SJSA1 (cell line): Measurements from ENCODE around the gene PRSS23. TPM values are rescaled to one million over a fixed set of nuclear protein-coding genes. Genes with fewer than 3 reads are reported as not detected.
A peak's percentile ranks its signal among the peaks of the same experiment; 100 is the strongest.
"Not testable (repeated sequence)": the region's sequence is repeated elsewhere in the genome, so short reads cannot be mapped to it uniquely, and the experiment has no call there.

ENCODE experiments used
- DNase-seq, 2 experiments: peaks; one replicate each; pipeline ENCODE4 v3.0.0-alpha.2; 2015 to 2020; ENCODE audit warnings: low spot score in 2 of 2, low read depth in 1 of 2
- H3K27ac ChIP-seq: fragments of 250-450 bp; sonication (Bioruptor Pico); 2 replicates; pipeline ENCODE4 v1.5.1; 2020; ENCODE audit warnings: mild to moderate bottlenecking, moderate library complexity
- H3K27me3 ChIP-seq: fragments of 250-450 bp; sonication (Bioruptor Pico); replicated peaks from 2 replicates; pipeline ENCODE4 v1.5.1; 2020; ENCODE audit warnings: mild to moderate bottlenecking, moderate library complexity
- H3K36me3 ChIP-seq: fragments of 250-450 bp; sonication (Bioruptor Pico); 2 replicates; pipeline ENCODE4 v1.5.1; 2020; ENCODE audit warnings: mild to moderate bottlenecking
- H3K4me1 ChIP-seq: fragments of 250-450 bp; sonication (Bioruptor Pico); replicated peaks from 2 replicates; pipeline ENCODE4 v1.6.1; 2021; ENCODE audit warnings: mild to moderate bottlenecking
- H3K4me3 ChIP-seq: fragments of 250-450 bp; sonication (Bioruptor Pico); 2 replicates; pipeline ENCODE4 v1.5.1; 2020; ENCODE audit warnings: mild to moderate bottlenecking
- H3K9me3 ChIP-seq: fragments of 250-450 bp; sonication (Bioruptor Pico); replicated peaks from 2 replicates; pipeline ENCODE4 v1.5.1; 2020; ENCODE audit warnings: mild to moderate bottlenecking
- total RNA-seq: library from RNA; depleted of rRNA; stranded (reverse); fragments of >200 nt; shearing (Covaris generic); gene quantifications from 2 replicates; pipeline ENCODE4 v1.2.3, GENCODE V29; 2014; rRNA removed

The PRSS23 gene, protein sequence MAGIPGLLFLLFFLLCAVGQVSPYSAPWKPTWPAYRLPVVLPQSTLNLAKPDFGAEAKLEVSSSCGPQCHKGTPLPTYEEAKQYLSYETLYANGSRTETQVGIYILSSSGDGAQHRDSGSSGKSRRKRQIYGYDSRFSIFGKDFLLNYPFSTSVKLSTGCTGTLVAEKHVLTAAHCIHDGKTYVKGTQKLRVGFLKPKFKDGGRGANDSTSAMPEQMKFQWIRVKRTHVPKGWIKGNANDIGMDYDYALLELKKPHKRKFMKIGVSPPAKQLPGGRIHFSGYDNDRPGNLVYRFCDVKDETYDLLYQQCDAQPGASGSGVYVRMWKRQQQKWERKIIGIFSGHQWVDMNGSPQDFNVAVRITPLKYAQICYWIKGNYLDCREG
- 54.6 and 71.6 TPM in 2 replicates for total RNA-seq

GRCh38 chr11:86800076-86800959 is at the start of gene PRSS23:
PRSS23 (plus strand) TSS chr11:86800542; CDS start chr11:86807644, 7,102 bp downstream.
- DNase-seq = peak; percentile 39 to 64
- Histone ChIP-seq H3K27me3 (no peaks in the 10 kb centered on the region), H3K9me3 (no peaks in the 10 kb centered on the region), H3K27ac (peak within 1 kb of the TSS; percentile 92), H3K36me3 (0 out of 2 replicates have a peak, but pooled peaks cover 4% of the 10 kb centered on the region), H3K4me3 (peak within 1 kb of the TSS; percentile 81), H3K4me1 (peaks cover 47% of the 10 kb centered on the region)

GRCh38 chr11:86753459-86753858 is 46.9 kb upstream of the PRSS23 start:
- Histone ChIP-seq H3K9me3 (no peaks in the 10 kb centered on the region), H3K4me3 (no peak overlapping the region), H3K27me3 (no peaks in the 10 kb centered on the region), H3K27ac (no peak overlapping the region), H3K36me3 (no peaks in the 10 kb centered on the region), H3K4me1 (peaks cover 5% of the 10 kb centered on the region)
- DNase-seq = no peak

DNA sequence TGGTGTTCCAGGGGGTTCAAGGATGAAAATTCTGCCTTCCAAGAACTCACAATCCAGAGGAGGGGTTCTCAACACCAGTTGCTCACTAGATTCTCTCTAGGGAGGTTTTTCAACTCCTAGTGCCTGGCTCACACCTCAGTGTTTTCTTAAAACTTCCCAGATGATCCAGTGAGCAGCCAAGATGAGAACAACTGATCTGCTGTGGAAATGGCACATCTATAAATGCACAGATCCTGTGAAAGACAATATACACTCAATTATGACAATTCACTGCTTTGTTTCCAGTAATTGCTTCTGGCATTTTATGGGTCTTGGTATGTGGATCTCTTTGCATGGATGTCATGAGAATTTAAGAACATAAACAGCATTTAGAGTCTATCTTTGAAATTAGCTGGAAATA is 45.2 kb upstream of the PRSS23 start:
- peaks cover 7% of the 10 kb centered on the region for H3K4me1 ChIP-seq
- H3K27me3 ChIP-seq = no peaks in the 10 kb centered on the region
- no peaks in the 10 kb centered on the region for H3K9me3 ChIP-seq
- no peak for DNase-seq
- no peaks in the 10 kb centered on the region for H3K36me3 ChIP-seq
- H3K27ac ChIP-seq = no peak overlapping the region
- H3K4me3 ChIP-seq = no peak overlapping the region

GRCh38 chr11:86758171-86758570 is 42.2 kb upstream of the PRSS23 start:
- no peak overlapping the region for H3K4me3 ChIP-seq
- H3K9me3 ChIP-seq = no peaks in the 10 kb centered on the region

DNA sequence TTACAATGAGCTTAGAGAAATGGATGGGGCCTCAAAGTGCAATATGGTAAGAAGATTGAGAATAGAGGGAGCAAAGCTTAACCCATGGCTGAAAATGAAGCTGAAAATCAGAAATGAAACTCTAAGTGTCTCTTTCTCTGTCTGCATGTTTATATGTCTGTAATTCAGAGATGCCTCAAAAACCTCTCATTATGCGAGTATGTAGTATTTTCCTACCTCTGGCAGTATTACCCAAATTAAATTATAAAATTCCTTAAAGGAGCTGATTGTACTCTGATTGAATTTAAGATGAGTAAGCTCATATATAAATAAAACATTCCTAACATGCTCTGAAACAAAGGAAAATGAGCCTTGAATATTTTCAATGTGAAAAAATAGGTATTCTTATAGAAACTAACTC is 39.8 kb upstream of the PRSS23 start:
- no peaks in the 10 kb centered on the region for H3K36me3 ChIP-seq
- no peaks in the 10 kb centered on the region for H3K9me3 ChIP-seq
- no peaks in the 10 kb centered on the region for H3K27me3 ChIP-seq
- H3K4me1 ChIP-seq = peaks cover 25% of the 10 kb centered on the region
- H3K27ac ChIP-seq = peak overlapping the region; percentile 67
- no peak overlapping the region for H3K4me3 ChIP-seq
- DNase-seq = peak in 1 of 2 experiments; percentile 42

More at GRCh38 chr11:86758171-86758570, 42.2 kb upstream of the PRSS23 start:
- Histone ChIP-seq H3K27me3 (no peaks in the 10 kb centered on the region), H3K36me3 (no peaks in the 10 kb centered on the region), H3K4me1 (peaks cover 25% of the 10 kb centered on the region), H3K27ac (no peak overlapping the region)
- no peak for DNase-seq

DNA sequence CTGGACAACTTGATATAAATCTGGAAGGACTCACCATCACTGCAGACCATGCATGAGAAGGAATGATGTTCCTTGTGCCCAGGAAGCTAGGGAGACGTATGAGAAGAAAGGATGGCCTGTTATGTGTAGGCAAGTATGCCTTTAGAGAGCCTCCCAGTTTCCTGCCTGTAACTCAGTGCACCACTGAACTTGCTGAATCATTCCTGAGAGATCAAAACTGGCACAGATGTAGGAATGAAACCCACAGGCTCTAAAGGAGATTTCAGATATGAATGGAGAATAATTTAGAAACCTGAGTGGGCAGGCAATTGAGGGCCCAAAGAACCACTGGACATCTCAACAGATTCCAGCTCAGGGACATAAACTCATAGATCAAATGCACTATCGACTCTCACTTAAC is 38.4 kb upstream of the PRSS23 start:
- Histone ChIP-seq H3K27me3 (no peaks in the 10 kb centered on the region), H3K9me3 (no peaks in the 10 kb centered on the region), H3K36me3 (no peaks in the 10 kb centered on the region), H3K4me3 (no peak overlapping the region), H3K27ac (peak overlapping the region; percentile 67; the same call in 1 of the 2 replicates), H3K4me1 (peaks cover 25% of the 10 kb centered on the region)
- peak in 1 of 2 experiments; percentile 5 for DNase-seq

DNA sequence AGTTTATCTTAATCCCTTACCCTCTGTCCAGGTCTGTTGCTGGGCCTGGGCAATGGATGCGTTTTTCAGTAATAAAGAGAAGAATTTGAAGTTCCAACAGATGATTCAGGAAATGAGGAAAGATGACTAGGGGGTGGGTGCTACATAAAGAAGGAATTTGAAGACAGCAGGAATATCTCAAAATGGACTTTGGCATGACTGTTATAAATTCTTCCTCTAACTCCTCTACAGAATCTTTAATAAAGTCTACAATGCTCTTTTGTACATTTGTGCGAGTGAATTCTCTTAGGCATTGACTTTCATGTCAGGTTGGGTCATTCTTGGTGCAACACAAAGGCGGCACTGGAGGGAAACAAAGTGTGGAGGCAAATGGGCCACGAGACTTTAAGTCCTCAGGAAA is 35.1 kb upstream of the PRSS23 start:
- Histone ChIP-seq H3K27me3 (no peaks in the 10 kb centered on the region), H3K9me3 (no peaks in the 10 kb centered on the region), H3K27ac (no peak overlapping the region), H3K36me3 (no peaks in the 10 kb centered on the region), H3K4me1 (peaks cover 18% of the 10 kb centered on the region), H3K4me3 (no peak overlapping the region)
- no peak for DNase-seq

DNA sequence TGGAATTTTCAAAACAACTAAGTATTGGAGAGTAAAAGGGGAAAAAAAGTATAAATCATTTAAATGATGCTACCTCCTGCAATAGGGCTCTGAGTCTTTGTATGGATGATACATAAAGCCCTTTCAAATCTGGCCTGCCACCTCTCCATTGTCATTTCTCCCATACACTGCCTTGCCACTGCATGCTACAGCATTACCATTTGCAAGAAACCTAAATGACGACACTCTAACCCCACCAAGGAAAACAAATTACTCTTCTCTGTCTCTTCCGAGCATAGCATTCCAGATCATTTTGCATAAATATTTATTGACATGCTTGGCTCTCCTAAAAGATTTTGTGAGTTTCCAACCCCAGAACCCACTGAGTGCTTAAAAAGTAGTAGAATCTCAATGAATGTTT is 34.5 kb upstream of the PRSS23 start:
- no peaks in the 10 kb centered on the region for H3K27me3 ChIP-seq
- H3K4me1 ChIP-seq = peaks cover 14% of the 10 kb centered on the region
- H3K27ac ChIP-seq = no peak overlapping the region
- H3K4me3 ChIP-seq = no peak overlapping the region
- DNase-seq = no peak
- H3K36me3 ChIP-seq = no peaks in the 10 kb centered on the region
- H3K9me3 ChIP-seq = no peaks in the 10 kb centered on the region

- no peak for DNase-seq
- no peaks in the 10 kb centered on the region for H3K9me3 ChIP-seq
- no peaks in the 10 kb centered on the region for H3K4me1 ChIP-seq
- no peaks in the 10 kb centered on the region for H3K27me3 ChIP-seq
- H3K4me3 ChIP-seq = no peak overlapping the region
- H3K36me3 ChIP-seq = no peaks in the 10 kb centered on the region
- H3K27ac ChIP-seq = no peak overlapping the region
Measured at GRCh38 chr11:86769219-86769618, 31.1 kb upstream of the PRSS23 start.

DNA sequence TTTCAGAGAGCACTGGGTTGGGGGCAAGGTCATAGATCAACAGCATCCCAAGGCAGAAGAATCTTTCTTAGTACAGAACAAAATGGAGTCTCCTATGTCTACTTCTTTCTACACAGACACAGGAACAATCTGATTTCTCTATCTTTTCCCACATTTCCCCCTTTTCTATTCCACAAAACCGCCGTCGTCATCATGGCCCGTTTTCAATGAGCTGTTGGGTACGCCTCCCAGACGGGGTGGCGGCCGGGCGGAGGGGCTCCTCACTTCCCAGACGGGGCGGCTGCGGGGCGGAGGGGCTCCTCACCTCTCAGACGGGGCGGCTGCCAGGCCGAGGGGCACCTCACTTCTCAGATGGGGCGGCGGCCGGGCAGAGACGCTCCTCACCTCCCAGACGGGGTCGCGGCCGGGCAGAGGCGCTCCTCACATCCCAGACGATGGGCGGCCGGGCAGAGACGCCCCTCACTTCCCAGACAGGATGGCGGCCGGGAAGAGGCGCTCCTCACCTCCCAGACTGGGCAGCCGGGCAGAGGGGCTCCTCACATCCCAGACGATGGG is 29.8 kb upstream of the PRSS23 start:
- not testable (repeated sequence) for H3K27ac ChIP-seq, H3K36me3 ChIP-seq, H3K27me3 ChIP-seq, H3K4me1 ChIP-seq, H3K4me3 ChIP-seq, H3K9me3 ChIP-seq, DNase-seq

DNA sequence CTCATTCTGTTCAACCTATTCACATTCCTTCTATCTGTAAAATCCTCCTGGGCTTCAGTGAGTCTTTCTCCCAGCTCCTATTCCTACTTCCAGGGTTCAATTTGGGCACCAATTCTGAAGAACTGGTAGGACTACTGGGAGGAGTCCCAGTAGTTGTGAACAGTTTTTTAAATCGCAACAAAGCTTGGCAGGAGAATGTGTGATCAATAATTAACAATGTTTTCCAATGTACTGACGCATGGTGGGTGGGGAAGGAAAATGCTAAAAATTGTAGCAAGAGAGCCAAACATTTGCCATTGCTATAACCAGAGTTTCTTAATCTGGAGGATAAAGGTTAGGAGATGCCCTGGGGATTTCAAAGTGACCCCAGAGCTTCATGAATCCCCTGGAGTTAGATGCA is 27.3 kb upstream of the PRSS23 start:
- Histone ChIP-seq H3K27me3 (no peaks in the 10 kb centered on the region), H3K9me3 (no peaks in the 10 kb centered on the region), H3K4me1 (no peaks in the 10 kb centered on the region), H3K27ac (no peak overlapping the region), H3K4me3 (no peak overlapping the region), H3K36me3 (no peaks in the 10 kb centered on the region)
- DNase-seq = no peak

DNA sequence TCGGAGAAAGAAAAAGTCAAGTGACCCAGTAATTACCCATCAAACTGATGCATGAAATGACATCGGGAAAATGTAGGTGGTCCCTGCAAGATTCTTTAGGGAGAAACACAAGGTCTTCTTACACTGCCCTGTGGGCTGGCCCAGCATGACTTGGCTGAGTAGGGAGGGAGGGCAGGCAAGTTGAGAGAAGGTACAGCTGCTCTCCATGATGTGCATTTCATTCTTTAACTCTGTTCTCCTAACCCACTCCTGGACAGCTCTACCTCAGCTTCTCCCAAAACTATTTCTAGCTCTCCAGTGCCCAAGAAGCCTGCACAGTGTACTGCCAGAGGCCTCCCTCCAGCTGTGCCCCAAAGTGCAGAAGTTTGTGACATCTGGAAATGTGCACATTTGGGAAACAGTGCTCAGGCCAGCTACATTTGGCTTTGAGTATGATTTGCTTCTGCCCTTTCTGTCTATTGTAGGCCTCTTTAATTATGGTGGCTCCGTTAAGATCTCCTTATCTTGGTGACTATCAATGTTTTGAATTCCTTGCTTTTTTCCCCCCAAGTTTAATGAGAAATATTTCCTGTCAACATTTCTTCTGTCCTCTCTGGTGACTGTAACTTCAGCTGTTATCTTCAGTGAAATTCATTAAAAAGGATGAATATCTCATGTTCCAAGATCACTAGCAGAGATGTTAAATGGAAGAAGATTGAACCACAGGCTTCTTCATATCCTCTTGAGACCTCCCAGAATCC is 26.7 kb upstream of the PRSS23 start:
- no peaks in the 10 kb centered on the region for H3K9me3 ChIP-seq
- no peak overlapping the region for H3K27ac ChIP-seq
- DNase-seq = no peak
- H3K36me3 ChIP-seq = no peaks in the 10 kb centered on the region
- H3K4me1 ChIP-seq = no peaks in the 10 kb centered on the region
- H3K4me3 ChIP-seq = no peak overlapping the region
- no peaks in the 10 kb centered on the region for H3K27me3 ChIP-seq

- no peak overlapping the region for H3K4me3 ChIP-seq
- H3K9me3 ChIP-seq = no peaks in the 10 kb centered on the region
- H3K27ac ChIP-seq = no peak overlapping the region
- H3K36me3 ChIP-seq = no peaks in the 10 kb centered on the region
- no peaks in the 10 kb centered on the region for H3K4me1 ChIP-seq
- DNase-seq = no peak
- no peaks in the 10 kb centered on the region for H3K27me3 ChIP-seq
Measured at GRCh38 chr11:86774417-86774816, 25.9 kb upstream of the PRSS23 start.
